Measurements from ENCODE around the gene FOXO3. TPM values are rescaled to one million over a fixed set of nuclear protein-coding genes. Genes with fewer than 3 reads are reported as not detected.

The FOXO3 gene
- total and polyA plus RNA-seq, 2 donors from 2014 or later, result 9.4 to 76.1 TPM

GRCh38 chr6:108721286-108721685 lies 160.6 kb downstream of the FOXO3 start:
- H3K4me3 ChIP-seq (ENCODE audit: low read length in 3 of 3), result no peak overlapping the region
- H3K9me3 ChIP-seq (ENCODE audit: control insufficient read depth in 2 of 3, insufficient read depth in 1 of 3, low read length in 3 of 3), result no peaks in the 10 kb centered on the region
- no peaks in the 10 kb centered on the region for H3K27me3 ChIP-seq (ENCODE audit: control insufficient read depth, insufficient read depth, low read length)
- H3K27ac ChIP-seq (ENCODE audit: low read depth in 2 of 2, low read length in 2 of 2), result no peak overlapping the region
- H3K9ac ChIP-seq (ENCODE audit: low read length in 3 of 3), result no peak overlapping the region
- H3K4me1 ChIP-seq (ENCODE audit: control insufficient read depth in 2 of 3, insufficient read depth in 2 of 3, low read depth in 1 of 3, low read length in 3 of 3), result peaks cover 0 to 4% (median 3%) of the 10 kb centered on the region in 3 donors
- DNase-seq (no peak), FAIRE-seq (no peak)
- intact Hi-C loops (cut with DNase I), result no loop called here
- TF ChIP-seq, protein P1, sequence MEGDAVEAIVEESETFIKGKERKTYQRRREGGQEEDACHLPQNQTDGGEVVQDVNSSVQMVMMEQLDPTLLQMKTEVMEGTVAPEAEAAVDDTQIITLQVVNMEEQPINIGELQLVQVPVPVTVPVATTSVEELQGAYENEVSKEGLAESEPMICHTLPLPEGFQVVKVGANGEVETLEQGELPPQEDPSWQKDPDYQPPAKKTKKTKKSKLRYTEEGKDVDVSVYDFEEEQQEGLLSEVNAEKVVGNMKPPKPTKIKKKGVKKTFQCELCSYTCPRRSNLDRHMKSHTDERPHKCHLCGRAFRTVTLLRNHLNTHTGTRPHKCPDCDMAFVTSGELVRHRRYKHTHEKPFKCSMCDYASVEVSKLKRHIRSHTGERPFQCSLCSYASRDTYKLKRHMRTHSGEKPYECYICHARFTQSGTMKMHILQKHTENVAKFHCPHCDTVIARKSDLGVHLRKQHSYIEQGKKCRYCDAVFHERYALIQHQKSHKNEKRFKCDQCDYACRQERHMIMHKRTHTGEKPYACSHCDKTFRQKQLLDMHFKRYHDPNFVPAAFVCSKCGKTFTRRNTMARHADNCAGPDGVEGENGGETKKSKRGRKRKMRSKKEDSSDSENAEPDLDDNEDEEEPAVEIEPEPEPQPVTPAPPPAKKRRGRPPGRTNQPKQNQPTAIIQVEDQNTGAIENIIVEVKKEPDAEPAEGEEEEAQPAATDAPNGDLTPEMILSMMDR (IDR thresholded peaks at IDR 0.05; ENCODE audit: borderline replicate concordance, extremely low read depth, insufficient read depth), result no peak
- no peaks in the 10 kb centered on the region for H3K36me3 ChIP-seq (ENCODE audit: control insufficient read depth in 2 of 3, insufficient read depth in 3 of 3, low read length in 3 of 3)

- intact Hi-C loops (cut with DNase I), result no loop called here
- H3K9me3 ChIP-seq (ENCODE audit: control insufficient read depth in 2 of 3, insufficient read depth in 1 of 3, low read length in 3 of 3), result no peaks in the 10 kb centered on the region
- H3K27ac ChIP-seq (ENCODE audit: low read depth in 2 of 2, low read length in 2 of 2), result no peak overlapping the region
- H3K9ac ChIP-seq (ENCODE audit: low read length in 3 of 3), result no peak overlapping the region
- no peak overlapping the region for H3K4me3 ChIP-seq (ENCODE audit: low read length in 3 of 3)
- DNase-seq, result no peak
- peaks cover 0 to 4% (median 3%) of the 10 kb centered on the region in 3 donors for H3K4me1 ChIP-seq (ENCODE audit: control insufficient read depth in 2 of 3, insufficient read depth in 2 of 3, low read depth in 1 of 3, low read length in 3 of 3)
- TF ChIP-seq, protein P1 (IDR thresholded peaks at IDR 0.05; ENCODE audit: borderline replicate concordance, extremely low read depth, insufficient read depth), result no peak
- H3K27me3 ChIP-seq (ENCODE audit: control insufficient read depth, insufficient read depth, low read length), result no peaks in the 10 kb centered on the region
- FAIRE-seq, result no peak
- H3K36me3 ChIP-seq (ENCODE audit: control insufficient read depth in 2 of 3, insufficient read depth in 3 of 3, low read length in 3 of 3), result no peaks in the 10 kb centered on the region
Measured at GRCh38 chr6:108723594-108723993, 162.9 kb downstream of the FOXO3 start.

- intact Hi-C loops (cut with DNase I), result no loop called here
- H3K27ac ChIP-seq (ENCODE audit: low read depth in 2 of 2, low read length in 2 of 2), result no peak overlapping the region
- DNase-seq (no peak), FAIRE-seq (no peak)
- TF ChIP-seq, protein P1 (IDR thresholded peaks at IDR 0.05; ENCODE audit: borderline replicate concordance, extremely low read depth, insufficient read depth), result no peak
- no peaks in the 10 kb centered on the region for H3K9me3 ChIP-seq (ENCODE audit: control insufficient read depth in 2 of 3, insufficient read depth in 1 of 3, low read length in 3 of 3)
- H3K9ac ChIP-seq (ENCODE audit: low read length in 3 of 3), result no peak overlapping the region
- no peak overlapping the region for H3K4me3 ChIP-seq (ENCODE audit: low read length in 3 of 3)
- no peaks in the 10 kb centered on the region for H3K27me3 ChIP-seq (ENCODE audit: control insufficient read depth, insufficient read depth, low read length)
- H3K36me3 ChIP-seq (ENCODE audit: control insufficient read depth in 2 of 3, insufficient read depth in 3 of 3, low read length in 3 of 3), result no peaks in the 10 kb centered on the region
- peaks cover 0 to 2% (median 2%) of the 10 kb centered on the region in 3 donors for H3K4me1 ChIP-seq (ENCODE audit: control insufficient read depth in 2 of 3, insufficient read depth in 2 of 3, low read depth in 1 of 3, low read length in 3 of 3)
Measured at GRCh38 chr6:108726726-108727339, 166.1 kb downstream of the FOXO3 start.
